DMS114 treated with DMSO at 0.1 percent for 48 hours (cell line): ENCODE results near the gene SYNE3.

Experiments
- DNase-seq: peaks from one replicate; lab custom pipeline; 2025; ENCODE audit not compliant: unreplicated experiment; lab: John Stamatoyannopoulos, UW

The SYNE3 gene

DNA sequence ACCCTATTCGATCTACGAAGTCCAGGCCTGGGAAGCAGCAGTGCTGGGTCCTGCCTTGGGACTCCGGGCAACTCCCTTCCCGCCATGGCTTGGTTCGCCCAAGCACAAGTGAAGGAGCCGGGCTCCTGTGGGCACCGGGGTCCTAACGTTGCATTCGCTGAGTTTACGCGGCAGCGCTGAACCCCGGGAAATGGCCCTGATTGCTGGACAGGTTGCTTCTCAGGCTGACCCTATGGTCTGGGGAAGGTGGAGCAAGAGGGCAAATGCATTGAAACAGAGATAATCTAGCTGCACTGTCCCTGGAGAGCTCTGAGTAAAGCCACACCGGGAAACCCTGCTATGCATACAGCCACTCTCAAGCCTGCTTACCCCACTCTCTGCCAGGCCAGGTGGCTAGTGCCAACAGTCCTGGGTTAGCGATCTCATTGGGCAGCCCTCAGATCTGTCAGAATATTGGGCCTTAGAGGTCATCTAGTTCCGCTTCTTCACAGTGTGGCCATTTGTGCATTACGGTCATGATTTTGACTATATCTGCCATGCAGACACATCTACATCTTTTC is 11.3 kb downstream of the SYNE3 start:
- DNase-seq, result no peak

DNA sequence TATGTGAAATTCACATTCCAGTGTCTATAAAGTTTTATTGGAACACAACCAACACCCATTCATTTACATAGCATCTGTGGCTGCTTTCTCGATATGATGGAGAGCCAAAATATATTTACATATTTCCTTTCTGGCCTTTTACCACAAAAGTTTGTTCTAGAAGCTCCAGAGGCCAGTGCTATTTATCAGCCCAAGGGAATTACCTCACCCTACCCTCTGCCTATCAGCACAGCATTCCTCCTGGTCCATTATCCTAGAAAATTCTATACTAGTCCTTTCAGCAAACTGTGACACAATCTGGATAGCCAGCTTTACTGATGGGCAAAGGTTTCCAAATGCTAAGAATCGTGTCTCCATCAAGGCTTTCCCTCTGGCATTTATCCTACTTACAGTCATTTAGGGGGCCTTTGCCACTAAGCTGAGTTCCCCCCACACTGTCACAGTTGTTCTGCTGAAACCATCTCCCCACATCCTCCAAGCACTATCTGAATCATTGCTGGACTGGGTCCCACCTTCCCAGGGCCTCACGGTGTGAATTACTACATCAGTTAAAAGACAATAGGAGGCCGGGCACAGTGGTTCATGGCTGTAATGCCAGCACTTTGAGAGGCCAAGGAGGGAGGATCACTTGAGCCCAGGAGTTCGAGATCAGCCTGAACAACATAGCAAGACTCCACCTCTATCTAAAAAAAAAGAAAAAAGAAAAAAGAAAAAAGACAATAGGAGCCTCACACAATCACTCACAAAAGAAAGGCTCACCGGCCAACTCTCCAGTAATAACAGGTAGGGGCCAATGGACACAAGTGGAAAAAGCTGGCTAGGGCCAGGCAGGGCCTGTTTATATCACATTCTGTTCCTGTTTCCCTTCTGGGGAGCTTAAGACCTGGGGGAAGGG is 12.1 kb downstream of the SYNE3 start:
- no peak for DNase-seq

DNA sequence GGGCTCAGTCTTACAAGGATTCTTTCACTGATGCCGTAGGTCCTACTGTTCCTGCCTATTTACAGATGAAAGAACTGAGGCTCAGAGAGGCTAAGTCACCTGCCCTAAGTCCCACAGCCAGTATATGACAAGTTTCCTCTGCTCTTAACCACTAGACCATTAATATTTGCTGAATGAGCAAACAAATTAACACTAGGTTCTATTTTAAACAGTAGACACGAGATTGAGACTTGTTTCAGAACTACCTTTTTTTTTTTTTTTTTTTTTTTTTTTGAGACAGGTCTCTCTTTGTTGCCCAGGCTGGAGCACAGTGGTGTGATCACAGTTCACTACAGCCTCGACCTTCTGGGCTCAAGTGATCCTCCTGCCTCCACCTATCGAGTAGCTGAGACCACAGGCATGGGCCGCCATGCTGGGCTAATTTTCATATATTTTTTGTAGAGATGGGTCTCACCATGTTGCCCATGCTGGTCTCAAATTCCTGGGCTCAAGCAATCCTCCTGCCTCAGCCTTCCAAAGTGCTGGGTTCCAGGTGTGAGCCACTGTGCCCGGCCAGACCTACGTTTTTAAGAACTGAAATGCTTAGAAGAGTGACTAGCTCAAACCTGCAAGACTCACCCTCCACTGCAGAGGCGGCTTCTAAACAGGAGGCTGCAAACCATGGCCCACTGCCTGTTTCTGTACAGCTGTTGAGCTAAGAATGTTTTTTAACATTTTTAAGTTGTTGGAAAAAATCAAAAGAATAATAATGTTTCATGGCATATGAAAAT is 12.9 kb downstream of the SYNE3 start:
- DNase-seq, result no peak

DNA sequence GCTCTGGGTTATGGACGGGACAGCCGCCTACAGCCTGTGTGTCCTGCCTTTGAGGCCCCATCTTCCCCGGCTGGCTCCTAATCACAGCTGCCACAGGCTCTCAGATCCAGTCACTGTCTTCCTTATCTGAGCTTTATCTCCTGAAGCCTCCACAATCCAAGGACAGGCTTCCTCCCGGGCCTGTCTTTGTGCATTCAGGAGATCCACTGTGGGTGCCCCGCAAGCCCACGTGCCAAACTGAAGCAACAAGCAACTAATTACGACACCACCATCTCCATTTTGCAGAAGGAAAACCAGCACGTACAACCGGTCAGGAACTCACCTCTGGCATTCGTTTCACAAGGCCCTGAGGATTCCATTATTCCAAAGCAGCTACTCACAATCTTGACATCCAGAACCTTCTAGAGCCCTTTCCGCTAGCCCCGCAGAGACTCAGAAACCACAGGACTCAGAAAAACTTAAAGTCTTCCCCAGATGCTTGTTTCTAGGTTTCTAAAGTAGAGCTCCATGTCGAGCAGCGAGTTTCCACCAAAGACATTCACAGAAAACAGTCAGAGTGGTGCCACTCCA is 14.0 kb downstream of the SYNE3 start:
- DNase-seq, result no peak

DNA sequence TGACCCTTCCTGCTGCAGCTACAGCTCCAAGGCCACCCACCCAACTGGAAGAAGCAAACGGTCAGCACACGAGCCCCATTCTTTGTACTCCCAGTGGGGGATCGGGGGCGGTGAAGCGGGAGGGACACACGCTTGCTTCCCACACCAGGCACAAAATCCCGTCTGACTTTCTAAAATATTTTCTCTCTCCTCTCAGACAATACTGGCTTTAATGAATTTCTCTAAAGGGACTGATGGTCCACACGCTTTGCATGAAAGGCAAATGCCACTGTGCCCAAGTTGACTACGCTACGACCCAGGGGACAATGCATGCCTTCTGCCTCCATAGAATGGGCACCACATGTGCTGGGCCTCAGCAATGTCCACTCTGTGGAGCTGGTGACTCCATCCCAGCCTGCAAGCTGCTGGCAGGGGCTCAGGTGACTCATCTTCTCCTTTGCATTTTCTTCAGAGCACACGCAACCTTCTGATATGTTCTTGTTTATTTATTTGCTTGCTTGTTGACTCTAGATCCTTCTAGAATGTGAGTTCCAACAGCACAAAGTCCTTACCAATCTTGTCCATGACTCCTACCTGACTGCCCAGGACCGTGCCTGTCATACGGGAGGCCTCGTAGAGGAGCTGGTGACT is 15.6 kb downstream of the SYNE3 start:
- no peak for DNase-seq

DNA sequence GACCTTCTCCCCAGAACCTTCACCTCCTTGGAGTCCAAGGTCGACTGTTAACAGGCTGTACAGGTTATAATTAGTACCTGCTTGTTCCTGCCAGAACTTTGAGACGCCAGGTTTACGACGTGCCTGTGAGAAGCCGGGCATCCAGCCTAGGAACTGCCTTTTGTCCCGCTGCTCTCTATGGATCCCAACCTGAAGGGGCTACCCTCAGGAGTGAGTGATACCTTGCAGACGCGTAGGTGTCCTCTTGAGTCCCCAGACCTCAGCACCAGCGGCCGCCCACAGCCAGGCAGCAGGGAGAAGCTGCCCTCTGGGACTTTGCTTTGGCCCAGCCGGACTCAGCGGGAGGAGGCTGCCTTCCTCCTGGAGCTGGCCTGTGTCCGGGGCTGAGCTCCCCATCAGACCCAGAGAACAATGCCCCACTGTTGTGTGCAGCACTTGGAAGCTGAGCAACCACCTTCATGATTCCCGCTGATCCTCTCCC is 16.2 kb downstream of the SYNE3 start:
- no peak for DNase-seq

DNA sequence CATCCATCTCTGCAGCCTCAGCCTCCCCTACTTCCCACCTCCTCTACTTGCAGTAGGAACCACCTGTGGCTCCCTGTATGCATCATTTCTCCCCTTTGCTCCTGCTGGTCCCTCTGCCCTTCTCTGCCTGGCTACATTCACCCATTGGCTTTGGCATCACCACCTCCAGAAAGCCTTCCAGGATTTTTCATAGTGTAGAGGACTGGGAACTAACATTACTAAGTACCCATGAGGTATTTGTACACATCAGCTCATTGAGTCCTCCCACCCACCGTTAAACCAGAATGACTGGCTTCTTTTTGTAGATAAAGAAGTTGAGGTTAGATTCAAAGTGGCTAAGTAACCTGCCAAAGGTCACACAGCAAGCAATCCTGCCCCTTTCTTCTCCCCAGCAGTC is 17.1 kb downstream of the SYNE3 start:
- no peak for DNase-seq

DNA sequence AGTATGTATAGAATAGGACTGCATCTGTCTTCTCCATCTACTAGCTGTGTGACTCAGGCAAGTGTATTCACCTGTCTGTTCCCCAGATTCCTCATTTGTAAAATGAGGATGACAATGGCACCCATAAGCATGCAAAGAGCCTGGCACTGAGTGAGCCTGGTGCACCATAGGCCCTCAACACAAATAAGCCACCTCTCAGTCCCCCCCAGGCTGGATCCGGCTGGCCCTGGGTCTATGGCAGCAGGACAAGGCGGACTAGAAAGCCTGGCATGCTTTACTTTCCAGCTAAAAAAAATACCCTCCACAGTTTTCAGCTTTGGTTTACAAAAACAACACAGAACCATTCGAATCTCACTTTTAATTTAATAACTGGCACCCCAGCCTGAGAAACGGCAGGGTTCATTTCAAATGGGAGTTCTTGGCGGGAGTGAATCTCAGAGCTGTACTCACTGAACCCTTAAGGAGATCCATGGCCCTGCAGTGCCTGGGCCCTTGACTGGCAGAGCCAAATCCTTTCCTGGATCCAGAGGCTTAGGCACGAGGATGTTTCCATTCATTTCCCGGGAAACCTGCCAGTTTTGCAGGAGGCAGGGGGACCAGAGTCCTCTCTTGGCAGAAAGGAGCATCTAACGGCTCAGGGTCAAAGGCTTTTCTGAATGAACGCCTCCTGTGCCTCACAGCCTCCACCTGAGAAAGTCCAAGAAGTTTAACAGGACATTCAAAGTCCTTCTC is 17.7 kb downstream of the SYNE3 start:
- DNase-seq, result no peak

DNA sequence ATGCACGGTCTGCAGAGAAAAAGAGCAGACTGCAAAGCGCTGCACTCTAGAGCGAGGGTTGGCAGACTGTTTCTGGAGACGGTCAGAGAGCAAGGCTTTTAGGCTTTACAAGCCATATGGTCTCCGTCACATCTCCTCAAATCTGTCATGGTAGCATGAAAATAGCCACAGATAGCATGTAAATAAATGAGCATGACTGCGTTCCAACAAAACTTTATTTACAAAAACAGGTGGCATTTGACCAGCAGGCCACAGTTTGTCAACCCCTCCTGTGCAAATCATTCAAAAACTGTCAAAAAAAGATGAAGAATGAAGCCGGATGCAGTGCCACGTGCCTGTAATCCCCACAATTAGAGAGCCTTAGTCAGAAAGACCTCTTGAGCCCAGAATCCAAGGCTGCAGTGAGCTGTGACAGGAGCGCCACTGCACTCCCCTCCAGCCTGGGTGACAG is 18.9 kb downstream of the SYNE3 start:
- no peak for DNase-seq

DNA sequence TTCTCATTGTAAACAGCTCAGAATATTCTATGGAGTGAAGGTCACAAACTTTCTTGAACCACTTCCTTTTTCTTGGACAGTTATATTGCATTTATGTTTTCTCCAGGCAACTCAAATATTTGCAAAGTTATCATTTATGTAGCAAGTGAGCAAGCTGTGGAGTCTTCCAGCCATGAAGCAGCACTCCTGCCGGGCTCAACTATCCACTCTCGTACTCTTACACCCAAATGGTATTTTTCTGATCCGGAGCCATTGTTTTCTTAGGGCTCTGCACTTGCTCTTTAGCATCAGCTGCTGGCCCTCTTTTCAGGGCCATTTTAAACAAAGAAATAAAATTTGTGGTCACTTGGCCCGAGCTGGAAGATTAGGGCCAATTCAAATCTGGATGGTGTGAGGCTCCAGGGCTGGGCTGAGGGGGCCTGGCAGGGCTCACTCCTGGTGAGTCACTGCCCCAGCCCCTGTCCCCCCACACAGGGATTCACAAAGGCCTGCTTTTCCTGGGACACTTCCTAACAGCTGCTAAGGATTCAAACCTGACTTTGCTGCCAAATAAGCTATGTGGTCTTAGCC is 19.7 kb downstream of the SYNE3 start:
- no peak for DNase-seq

DNA sequence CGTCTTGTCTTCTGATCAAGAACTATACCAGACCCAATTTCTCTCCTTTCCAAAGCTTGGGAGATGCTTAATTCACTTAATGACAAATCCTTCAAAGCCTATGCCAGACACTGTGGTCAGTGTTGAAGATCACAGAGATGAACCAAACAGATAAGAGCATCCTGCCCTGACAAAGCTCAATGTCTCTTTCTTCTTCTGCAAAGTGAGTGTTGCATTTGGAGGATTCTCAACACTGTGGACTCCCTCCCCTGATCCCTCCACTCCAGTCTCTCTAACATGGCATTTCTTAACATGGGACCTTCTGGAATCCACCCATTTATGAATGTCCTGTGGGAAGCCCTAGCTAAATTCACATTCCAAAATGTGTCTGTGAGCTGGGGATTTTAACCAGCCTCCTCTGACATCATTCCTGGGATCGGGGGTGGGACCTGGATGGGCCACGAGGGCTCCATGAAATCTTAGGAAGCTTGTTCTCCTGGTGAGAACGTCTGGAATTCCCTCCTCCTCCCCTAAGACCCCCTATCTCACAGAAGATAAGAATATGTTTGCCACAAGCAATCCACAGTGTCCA is 20.3 kb downstream of the SYNE3 start:
- DNase-seq, result no peak

DNA sequence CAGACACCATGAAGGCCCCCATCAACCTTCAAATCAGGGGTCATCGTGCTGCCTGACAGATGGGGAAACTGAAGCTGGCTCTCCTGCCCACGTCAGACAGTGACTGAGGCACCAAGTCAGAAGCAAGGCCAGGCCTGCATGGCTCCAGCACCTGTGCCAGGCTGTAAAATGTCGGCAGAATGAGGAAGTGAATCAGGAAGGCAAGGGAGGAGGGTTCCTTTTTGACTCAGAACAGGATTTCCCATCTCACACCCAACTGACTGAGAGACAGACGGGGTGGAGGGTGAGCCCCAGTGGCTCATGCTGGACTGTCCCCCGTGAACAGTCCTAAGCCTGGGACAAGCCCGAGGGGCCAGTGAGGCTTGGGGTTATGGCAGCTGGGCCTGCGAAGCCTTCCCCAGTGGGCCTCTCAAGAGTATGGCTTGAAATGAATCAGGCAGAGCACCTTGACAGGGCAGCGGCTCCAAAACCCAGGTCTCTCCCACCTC is 20.9 kb downstream of the SYNE3 start:
- DNase-seq, result no peak

DNA sequence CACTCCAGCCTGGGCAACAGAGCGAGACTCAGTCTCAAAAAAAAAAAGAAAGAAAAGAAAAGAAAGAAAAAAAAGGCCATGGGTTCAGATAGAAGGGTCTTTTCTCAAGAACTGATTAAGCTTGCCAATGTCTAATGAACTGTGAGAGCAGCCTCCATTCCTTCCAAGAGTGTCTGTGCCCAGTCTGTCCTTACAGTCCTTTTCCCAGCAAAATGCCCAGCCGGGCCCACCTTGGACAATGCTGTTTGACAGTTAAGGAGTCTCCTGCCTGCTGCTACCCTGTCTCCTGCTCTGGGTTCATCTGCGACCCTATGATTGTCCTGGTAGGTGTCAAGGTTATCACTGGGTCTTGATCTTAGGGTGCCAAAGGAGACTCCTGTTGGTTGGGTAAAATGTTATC is 21.4 kb downstream of the SYNE3 start:
- no peak for DNase-seq

DNA sequence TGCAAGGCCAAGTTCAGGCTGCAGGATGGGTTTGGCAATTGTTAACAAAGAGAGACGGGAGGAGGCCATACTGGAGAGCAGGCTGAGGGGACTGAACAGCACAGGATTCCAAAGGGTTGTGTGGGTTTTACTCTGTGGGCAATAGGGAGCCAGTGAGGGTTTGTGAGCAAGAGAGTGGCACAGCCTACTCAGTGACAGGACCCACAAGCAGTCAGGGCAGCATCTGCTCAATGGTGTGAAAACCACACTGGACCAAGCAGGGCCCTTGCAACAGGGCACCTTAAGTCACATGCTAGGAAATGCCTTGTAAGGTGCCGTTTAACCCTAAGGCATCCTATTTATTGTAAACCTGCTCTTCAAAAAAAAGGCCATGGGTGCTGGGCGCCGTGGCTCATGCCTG is 22.0 kb downstream of the SYNE3 start:
- no peak for DNase-seq

DNA sequence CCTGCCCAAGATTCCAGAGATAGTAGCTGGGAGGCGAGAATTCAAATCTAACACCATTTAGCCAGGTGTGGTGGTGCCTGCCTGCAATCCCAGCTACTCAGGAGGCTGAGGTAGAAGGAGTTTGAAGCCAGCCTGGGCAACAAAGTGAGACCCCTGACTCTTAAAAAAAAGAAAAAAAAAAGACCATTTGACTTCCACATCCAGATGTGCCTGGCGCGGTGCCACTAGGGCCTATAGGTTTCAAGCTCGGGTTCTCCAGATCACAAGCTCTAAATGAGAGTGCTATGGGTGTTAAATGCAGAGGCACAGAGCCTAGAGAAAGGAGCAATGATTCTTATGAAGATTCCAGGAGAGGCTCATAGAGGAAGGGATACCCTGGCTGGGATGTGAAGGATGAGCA is 22.5 kb downstream of the SYNE3 start:
- DNase-seq, result no peak

DNA sequence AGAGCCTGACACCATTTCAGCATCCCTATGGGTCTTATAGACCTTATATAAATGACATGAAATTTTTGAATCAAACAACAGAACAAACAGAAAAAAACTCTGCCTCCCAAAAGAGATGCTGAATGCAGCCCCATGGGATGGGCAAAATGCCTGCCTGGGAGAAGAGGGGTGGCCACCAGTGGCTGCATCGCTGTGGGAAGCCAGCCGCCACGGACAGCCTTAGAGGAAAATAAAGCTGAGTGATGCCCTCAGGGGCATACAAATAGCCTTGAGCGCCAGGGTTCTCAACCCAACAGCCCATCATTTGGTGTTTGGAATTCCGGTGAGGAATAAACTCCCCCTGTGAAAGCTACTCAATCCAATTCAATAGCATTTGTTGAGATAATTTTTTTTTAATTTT is 22.9 kb downstream of the SYNE3 start:
- no peak for DNase-seq

DNA sequence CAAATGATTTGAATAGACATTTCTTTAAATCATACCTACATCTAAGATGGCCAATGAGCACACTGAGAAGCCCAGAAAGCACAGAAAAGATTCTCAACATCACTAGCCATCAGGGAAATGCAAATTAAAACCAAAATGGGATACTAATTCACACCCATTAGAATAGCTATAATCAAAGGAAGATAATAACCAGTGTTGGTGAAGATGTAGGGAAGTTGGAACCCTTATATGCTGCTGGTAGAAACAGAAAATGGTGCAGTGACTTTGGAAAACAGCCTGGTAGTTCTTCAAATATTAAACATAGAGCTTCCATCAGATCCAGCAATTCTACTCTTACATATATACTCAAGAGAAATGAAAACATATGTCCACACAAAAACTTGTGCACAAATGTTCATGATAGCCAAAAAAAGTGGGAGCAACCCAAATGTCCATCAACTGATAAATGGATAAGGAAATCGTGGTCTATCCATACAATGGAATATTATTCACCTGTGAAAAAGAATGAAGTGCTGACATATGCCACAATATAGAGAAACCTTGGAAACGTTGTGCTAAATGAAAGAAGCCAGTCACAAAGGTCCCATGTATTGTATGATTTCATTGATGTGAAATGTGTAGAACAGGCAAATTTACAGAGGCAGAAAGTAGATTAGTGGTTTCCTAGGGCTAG is 24.4 kb downstream of the SYNE3 start:
- DNase-seq, result no peak

DNA sequence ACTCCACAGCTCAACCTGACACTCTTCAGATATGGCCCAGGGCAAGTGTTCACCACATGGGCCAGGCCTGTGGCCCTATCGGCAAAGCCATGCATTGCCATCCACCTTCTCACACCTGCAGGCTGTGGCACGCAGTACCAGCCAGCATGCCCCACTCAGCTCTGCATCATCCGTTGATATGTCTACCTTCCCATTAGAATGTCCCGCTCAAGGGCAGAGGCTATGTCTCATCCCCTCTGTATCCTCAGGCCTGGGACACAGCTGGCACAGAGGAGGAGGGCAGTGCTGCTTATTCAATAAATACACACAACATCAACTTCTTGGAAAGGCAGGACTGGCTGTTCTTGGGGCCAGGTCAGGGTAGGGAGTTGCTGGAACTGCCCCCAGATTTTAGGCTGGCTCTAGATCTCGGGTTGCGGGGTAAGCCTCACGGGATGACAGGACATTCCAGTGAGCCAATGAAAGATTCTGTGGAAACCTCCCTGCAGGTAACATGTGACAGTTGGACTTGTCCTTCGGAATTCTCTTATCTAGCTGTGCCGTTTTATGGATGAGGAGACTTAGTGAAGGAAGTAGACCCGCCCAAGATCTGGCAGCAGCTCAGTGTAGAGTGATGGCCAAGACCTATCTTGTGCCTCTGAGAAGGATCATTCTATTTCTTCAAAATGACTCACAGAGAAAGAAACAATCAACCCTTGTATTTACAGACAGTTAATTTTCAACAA is 25.6 kb downstream of the SYNE3 start:
- DNase-seq, result no peak
